ENCODE results near the gene CAMK4. TPM values are rescaled to one million over a fixed set of nuclear protein-coding genes. Genes with fewer than 3 reads are reported as not detected.

The CAMK4 gene
- total and polyA plus RNA-seq, 2 experiments from 2014 or later, result 4.2 to 7.3 TPM

Other genes starting within 250 kb of the CAMK4 start
- gene TSLP, start 152.7 kb upstream of the CAMK4 start, total RNA-seq (2014; rRNA removed; shearing (Covaris generic)), result 0.35 and 0.66 TPM in 2 replicates
- 1.5 and 2.1 TPM in 2 replicates for gene TSLP, start 152.7 kb upstream of the CAMK4 start, polyA plus RNA-seq (2016; fragmentation: Nextera tagmentation; extraction: Ambion mirVana)
- 56.8 and 61.1 TPM in 2 replicates for gene WDR36, start 132.0 kb upstream of the CAMK4 start, total RNA-seq (2014; rRNA removed; shearing (Covaris generic))
- 14.3 and 18.5 TPM in 2 replicates for gene WDR36, start 132.0 kb upstream of the CAMK4 start, polyA plus RNA-seq (2016; fragmentation: Nextera tagmentation; extraction: Ambion mirVana)